Activated effector memory CD4-positive, alpha-beta T cell treated with anti-CD3 and anti-CD28 coated beads, Interleukin-2, amount 50 U/mL, for 16 hours (primary cell): ENCODE measurements around the gene LYSMD3.

Experiments
- DNase-seq: peaks from one replicate; pipeline ENCODE4 v3.0.0-alpha.2; 2020

Gene LYSMD3

DNA sequence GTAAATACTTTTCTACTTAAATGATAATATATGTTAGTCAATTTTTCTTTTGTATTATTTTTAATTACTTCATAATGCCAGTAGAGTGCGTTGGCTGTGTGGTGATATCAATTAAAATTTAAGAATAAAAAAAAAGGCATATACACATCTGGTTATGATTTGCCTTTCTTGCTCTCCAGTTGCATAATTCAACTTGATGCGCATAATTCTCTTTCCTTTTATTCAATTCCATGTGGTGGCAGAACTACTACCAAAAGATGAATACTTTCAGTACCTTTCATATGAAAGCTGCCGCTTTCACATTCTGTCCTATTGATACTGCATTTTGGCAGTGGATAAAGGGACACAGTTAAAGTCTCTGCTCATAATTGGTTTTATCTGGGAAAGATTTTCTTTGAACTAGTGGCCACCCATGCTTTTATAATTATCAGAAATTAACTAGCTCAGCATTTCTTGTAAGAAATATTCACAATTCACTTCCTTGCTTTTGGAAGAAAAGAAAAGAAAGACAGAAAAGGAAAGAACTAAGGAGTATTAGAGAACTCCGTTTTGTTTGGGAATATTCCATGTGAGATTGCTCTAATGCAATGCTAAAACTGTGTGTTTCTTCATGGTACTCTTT is 16.9 kb upstream of the LYSMD3 start:
- no peak for DNase-seq

DNA sequence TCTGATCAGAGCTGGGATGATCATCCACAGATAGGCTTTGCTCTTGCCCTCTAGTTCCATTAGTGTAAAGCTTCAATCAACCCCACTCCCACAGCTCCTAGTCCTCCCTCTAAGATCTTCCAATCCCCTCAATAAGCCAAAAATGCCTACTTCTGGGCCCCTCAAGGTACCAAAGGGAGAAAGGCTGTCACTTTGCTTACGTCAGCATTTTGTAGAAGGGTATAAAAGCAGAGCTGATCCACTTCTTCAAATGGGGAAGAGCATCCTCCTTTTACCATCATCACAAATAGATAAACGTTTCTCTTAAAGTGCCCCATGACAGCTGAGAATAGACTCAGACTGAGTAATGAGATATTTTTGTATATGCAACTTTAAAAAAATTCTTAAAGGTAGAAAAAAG is 16.1 kb upstream of the LYSMD3 start:
- DNase-seq, result no peak

DNA sequence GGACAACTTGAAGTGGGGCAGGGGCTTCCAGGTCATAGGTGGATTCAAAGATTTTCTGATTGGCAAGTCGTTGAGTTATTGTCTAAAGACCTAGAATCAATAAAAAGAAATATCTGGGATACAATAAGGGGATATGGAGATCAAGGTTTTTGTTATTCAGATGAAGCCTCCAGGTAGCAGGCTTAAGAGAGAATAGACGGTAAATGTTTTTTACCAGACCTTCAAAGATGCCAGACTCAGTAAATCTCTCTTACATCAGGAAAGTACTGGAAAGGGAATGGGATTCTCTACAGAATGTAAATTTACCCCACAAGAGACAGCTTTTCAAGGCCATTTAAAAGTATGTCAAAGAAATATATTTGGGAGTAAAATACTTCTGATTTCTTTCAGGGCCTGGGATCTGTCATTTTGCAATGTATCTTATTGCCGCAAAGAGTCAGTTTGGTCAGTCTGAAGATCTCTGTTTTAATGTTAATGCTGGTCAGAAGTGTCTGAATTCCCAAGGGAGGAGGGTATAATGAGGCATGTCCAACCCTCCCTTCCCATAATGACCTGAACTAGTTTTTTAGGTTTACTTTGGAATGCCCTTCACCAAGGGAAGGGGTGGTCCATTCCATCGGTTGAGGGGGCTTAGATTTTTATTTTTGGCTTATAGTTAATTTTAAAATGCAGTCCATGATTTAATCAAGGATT is 13.6 kb upstream of the LYSMD3 start:
- DNase-seq, result no peak

DNA sequence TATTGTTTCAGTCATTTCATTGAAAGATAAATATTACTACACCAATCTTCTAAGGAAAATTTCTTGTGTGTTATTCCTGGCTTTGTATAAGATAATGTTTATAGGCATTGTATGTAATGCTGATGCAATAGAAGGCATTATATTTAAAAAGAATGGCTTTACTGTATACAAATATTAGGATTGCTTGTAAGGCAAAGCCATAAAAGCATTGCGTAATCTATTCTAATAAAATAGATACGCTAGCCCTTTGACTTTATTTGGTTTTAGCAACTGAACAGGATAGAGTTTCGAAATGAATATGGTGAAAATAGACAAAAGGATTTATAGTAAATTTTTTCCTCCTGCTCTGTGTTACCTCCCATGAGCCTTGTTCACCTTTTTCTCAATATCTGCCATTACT is 5.5 kb upstream of the LYSMD3 start:
- DNase-seq, result no peak

GRCh38 chr5:90533794-90534193 is 4.4 kb upstream of the LYSMD3 start:
- no peak for DNase-seq

- no peak for DNase-seq
Measured at GRCh38 chr5:90530736-90531487, 1.5 kb upstream of the LYSMD3 start.

DNA sequence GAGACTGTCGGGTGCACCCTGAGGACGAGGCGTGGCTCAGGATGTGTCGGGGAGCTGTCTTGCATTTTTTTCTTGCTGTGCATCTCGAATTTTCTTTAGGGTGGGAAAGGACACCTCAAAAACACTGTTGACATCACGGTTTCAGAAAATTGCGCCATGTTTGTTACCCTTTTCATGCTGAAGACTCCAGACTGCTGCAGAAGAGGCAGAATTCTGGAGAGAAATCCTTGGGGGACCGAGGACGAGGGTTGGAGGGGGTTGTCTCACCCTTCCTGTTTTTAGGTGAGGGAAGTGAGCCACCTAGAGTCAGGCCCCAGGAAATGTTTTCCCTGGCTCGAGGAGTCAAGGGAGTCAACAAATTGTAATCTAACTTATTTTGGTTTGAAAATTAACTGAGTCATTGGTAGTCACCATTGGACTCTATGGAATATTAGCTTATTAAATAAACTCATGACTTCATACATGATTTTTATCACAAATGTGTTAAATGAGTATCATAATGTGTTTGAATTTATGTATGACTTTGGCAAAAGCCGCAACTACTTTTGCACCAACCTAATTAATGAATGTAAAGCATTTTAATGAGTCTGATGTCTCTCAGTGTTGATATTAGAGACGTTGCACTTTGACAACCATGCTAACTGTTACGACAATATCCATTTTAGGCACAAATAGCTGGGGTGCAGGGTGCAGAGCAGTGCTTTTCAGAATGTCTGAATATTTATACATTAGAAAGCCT is 724 bp upstream of the LYSMD3 start:
- DNase-seq, result peak; percentile 85

DNA sequence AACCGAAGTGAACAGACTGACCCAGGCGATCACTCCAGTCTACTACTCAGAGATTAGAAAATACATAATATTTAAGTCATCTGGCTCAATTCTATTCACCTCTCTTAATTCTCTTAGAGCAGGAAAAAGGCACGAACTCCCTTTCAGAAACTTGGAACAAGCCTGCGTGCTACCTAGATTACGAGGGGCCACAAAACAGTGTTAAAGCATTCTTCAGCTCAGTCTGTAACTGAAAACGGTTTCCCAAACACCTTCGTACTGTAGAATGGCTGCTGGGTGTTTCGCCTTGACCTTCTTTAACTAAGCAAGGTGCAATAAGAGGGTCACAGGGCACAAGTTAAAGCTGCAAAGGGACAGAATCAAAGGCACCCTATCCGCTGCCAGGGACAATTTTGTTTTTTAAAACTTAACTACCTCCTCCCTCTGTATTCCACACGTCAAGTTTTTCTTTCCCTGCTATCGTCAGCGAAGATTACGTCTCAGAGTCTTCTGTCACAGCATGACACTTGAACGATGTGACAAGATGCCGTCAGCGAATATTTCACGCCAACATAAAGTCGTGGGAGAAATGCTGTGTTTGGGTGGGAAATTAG is 687 bp downstream of the LYSMD3 start:
- DNase-seq, result no peak

DNA sequence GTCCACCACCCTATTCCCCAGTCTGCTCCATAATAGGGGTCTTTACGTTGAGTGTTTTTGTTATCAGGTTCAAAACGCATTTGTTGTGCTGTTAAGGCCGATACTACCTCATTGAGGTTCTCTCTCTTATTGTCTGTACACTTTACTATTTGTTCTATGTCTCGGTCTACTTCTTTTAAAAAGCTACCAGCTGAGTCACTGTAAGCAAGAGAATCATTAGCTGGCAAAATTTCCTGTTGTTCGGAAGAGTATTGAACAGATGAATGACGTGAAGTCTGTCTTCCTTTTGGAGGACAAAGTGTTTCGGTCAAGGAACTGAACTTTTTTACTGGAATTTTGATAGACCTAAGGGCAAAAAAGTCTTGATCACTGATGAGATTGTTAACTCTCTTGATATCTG is 10.3 kb downstream of the LYSMD3 start:
- DNase-seq, result no peak

DNA sequence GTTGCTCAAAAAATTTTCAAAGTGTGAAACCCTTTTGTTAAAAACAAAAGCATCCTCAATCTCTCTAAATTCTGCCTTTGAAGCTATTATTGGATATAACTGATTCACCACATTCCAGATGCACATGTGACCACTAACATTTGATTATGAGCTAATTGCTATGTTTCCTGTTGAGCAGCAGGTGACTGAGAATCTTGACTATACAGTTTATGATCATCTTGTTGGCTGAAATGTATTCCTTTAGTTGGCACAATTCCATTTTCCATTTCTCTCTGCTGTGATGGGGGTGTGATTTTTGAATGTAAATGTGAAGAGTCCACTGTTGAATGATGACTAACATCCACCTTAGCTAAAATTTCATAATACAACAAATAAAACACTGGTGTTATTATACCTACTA is 10.7 kb downstream of the LYSMD3 start:
- no peak for DNase-seq

DNA sequence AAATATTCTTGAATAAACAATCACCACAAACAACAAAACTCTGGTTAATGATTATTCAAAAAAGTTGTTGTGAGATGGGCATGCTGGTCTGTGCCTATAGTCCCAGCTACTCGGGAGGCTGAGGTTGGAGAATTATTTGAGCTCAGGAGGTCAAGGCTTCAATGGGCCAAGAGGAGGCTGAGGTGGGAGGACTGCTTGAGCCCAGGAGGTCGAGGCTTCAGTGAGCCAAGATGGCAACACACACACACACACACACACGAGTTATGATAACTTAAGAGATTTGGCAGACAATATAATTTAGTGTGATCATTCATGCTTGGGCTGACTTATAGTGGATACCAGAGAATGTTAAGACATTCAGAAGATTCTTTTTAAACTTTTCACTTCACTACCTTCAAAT is 14.9 kb downstream of the LYSMD3 start:
- DNase-seq, result no peak

GRCh38 chr5:90510438-90510837 is 18.9 kb downstream of the LYSMD3 start:
- no peak for DNase-seq

GRCh38 chr5:90506221-90506620 is 23.2 kb downstream of the LYSMD3 start:
- no peak for DNase-seq

DNA sequence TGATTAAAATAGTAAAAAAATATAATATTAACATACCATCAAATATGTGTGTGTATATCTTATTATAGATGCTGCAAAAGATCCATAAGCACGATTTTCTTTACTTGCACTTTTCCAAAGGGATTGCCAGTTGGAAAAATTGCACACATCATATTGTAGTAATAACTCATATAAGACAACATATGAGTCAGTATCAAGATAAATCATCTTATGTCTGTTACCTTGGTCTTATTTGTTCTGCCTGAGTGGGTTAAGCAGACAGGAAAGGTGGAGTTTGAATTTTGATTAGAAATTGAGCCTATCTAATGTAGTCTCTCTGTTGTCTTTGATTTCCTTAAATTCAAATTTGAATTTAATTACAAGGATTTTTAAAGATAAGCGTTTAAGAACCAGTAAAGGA is 24.6 kb downstream of the LYSMD3 start:
- no peak for DNase-seq

DNA sequence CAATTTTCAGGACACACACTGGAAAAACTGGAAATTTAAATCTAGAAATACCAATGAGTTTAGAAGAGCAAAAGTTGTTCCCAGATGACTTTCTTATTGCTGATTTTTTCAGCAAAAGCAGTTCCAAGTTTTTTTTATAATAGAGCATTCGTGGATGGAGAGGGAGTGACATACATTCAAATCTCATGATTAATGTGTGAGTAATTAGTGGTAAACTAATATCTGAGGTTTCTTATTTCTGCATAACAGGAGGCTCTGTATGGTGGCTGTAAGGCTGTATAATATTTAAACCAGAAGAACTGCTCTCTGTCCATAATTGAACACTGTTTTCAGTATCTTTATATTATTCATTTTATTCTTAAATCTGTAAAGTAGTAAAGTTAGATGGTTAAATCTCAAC is 25.8 kb downstream of the LYSMD3 start:
- DNase-seq, result no peak

DNA sequence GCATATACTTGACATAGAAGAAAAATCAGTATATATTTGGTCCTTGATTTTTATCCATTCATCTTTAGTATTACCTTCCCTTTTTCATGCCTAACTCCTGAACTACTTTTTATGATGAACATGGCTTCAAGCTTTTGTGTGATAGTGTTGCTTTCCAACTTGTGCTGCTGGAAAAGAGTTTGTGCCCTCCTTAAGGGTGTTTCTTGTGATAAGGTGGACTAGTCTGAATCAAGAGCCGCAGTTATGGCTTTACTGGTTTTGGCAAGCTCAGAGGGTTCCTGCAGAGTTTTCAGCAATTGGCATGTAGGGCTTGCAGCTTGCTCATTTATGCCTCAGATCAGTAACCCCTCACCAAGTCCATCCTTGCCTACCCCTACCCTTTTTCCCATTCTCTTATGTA is 34.2 kb downstream of the LYSMD3 start:
- no peak for DNase-seq

- no peak for DNase-seq
Measured at GRCh38 chr5:90494043-90494442, 35.3 kb downstream of the LYSMD3 start.

GRCh38 chr5:90488791-90489190 is 40.6 kb downstream of the LYSMD3 start:
- DNase-seq, result no peak

DNA sequence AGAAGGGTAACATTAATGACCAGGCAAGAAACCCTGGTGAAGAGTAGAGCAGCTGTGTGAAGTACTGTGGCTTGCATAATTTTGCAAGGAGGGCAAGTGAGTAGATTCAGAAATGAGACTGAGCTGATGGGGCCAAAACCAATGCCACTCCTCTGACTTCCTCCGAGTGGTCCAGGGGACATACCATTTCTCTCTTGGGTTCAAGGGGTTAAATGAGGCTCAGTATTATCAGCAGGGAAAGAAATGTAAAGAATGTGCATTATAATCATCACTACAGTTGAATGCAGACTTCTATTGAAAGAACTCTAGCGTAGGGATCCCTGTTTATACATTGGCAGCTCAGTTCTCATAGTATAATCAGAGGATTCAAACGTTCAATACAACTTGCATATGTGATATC is 44.8 kb downstream of the LYSMD3 start:
- DNase-seq, result no peak

DNA sequence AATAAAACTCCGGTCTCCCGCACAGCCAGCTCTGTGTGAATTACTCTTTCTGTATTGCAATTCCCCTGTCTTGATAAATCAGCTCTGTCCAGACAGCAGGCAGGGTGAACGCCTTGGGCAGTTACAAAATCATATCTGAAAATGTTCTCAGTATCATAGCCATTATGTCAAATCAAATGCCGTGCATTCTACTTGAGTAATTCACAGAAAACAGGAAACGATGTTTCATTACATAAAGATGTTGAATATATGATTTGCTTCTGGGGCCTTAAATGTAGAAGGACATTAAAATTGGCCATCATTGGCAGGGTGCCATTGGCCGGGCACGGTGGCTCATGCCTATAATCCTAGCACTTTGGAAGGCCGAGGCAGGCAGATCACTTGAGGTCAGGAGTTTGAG is 46.2 kb downstream of the LYSMD3 start:
- DNase-seq, result no peak

- DNase-seq, result no peak
Measured at GRCh38 chr5:90480699-90481098, 48.7 kb downstream of the LYSMD3 start.

DNA sequence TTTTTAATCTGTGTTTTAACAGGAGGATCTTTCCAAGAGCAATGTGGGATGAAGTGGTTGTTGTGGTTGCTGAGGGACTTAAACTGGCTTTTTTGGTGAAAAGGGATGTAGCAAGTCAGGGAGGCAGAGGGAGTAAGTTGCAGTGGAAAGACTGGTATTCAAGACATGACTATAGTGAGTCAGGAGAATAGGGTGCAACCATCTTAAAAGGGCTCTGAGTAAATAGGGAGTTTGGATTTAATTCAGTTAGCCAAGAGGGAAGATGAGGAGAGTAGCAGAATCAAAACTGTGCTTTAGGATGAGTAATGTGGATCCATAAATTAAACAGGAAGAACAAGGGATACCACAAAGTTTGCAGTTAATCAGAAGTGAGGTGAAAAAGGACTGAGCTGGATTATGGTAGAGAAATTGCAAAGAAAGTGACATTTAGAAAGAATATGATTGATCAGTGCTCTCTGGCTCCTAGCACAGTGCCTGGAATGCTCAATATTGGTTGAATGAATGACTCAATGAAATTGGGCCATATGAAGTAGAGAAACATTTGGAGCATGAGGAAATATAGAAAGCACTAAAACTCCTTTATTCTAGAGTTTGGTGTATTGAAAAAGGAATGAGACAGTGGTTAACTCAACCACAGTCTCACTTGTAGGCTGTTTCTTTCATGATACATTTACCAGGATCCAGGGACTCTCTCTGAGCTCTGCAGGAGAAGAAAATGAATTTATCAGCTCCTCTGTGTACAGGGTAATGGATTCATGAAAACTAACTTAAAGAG is 49.6 kb downstream of the LYSMD3 start:
- no peak for DNase-seq
